NCI-H1105 treated with DMSO at 0.1 percent for 48 hours (cell line): ENCODE measurements around the gene TBC1D22A.
"Not testable (repeated sequence)": the region's sequence is repeated elsewhere in the genome, so short reads cannot be mapped to it uniquely, and the experiment has no call there.

Experiments used
- DNase-seq: peaks from one replicate; lab custom pipeline; 2025; lab: John Stamatoyannopoulos, UW

TBC1D22A gene

GRCh38 chr22:47124451-47124881 is 362.0 kb downstream of the TBC1D22A start:
- no peak for DNase-seq

- no peak for DNase-seq
Measured at GRCh38 chr22:47124961-47125360, 362.5 kb downstream of the TBC1D22A start.

- no peak for DNase-seq
Measured at GRCh38 chr22:47125603-47126002, 363.2 kb downstream of the TBC1D22A start.

- DNase-seq: no peak
Measured at GRCh38 chr22:47126344-47126811, 363.9 kb downstream of the TBC1D22A start.

GRCh38 chr22:47127441-47127871 is 365.0 kb downstream of the TBC1D22A start:
- no peak for DNase-seq

- DNase-seq: no peak
Measured at GRCh38 chr22:47128216-47128615, 365.8 kb downstream of the TBC1D22A start.

- no peak for DNase-seq
Measured at GRCh38 chr22:47128622-47129215, 366.3 kb downstream of the TBC1D22A start.

GRCh38 chr22:47129902-47130635 is 367.6 kb downstream of the TBC1D22A start:
- no peak for DNase-seq

GRCh38 chr22:47130883-47131631 is 368.6 kb downstream of the TBC1D22A start:
- DNase-seq: no peak

- no peak for DNase-seq
Measured at GRCh38 chr22:47131632-47132427, 369.4 kb downstream of the TBC1D22A start.

GRCh38 chr22:47132428-47132825 is 370.0 kb downstream of the TBC1D22A start:
- DNase-seq: no peak

GRCh38 chr22:47133061-47133969 is 370.9 kb downstream of the TBC1D22A start:
- no peak for DNase-seq

GRCh38 chr22:47134222-47134621 is 371.8 kb downstream of the TBC1D22A start:
- no peak for DNase-seq

GRCh38 chr22:47135338-47135737 is 372.9 kb downstream of the TBC1D22A start:
- no peak for DNase-seq

- DNase-seq: no peak
Measured at GRCh38 chr22:47136050-47136449, 373.6 kb downstream of the TBC1D22A start.

- DNase-seq: no peak
Measured at GRCh38 chr22:47136671-47137070, 374.2 kb downstream of the TBC1D22A start.

GRCh38 chr22:47139013-47139789 is 376.8 kb downstream of the TBC1D22A start:
- no peak for DNase-seq

GRCh38 chr22:47139790-47140119 is 377.3 kb downstream of the TBC1D22A start:
- DNase-seq: no peak

- DNase-seq: not testable (repeated sequence)
Measured at GRCh38 chr22:47140975-47141374, 378.5 kb downstream of the TBC1D22A start.

GRCh38 chr22:47142427-47143046 is 380.1 kb downstream of the TBC1D22A start:
- no peak for DNase-seq
